Bronchial epithelial cell (primary cell): ENCODE data around the gene ZNF669. TPM values are rescaled to one million over a fixed set of nuclear protein-coding genes. Genes with fewer than 3 reads are reported as not detected.
"Not testable (repeated sequence)": the region's sequence is repeated elsewhere in the genome, so short reads cannot be mapped to it uniquely, and the experiment has no call there.

Source experiments
- DNase-seq: peaks from one replicate; pipeline ENCODE4 v3.0.0-alpha.2; 2010; ENCODE audit warnings: low read depth
- FAIRE-seq: peaks from 2 replicates; lab custom pipeline; 2011; peaks lifted over from hg19 to GRCh38; lab: Jason Lieb, UNC
- H3K27me3 ChIP-seq: 2 replicates; pipeline ENCODE4 v1.5.1; 2011; ENCODE audit warnings: low read length; ENCODE audit not compliant: control insufficient read depth, insufficient read depth
- H3K36me3 ChIP-seq: 2 replicates; pipeline ENCODE4 v1.5.1; 2011; ENCODE audit warnings: low read length; ENCODE audit not compliant: control insufficient read depth, insufficient read depth
- H3K4me3 ChIP-seq: 2 replicates; pipeline ENCODE4 v1.5.1; 2011; ENCODE audit warnings: mild to moderate bottlenecking, low read depth, low read length, control low read depth
- total RNA-seq: library from RNA; depleted of rRNA; stranded (reverse); fragments of >200 nt; gene quantifications from 2 replicates; pipeline ENCODE4 v1.2.1, GENCODE V29; 2014
- TF ChIP-seq, protein P1 (sequence below): IDR thresholded peaks from 2 replicates; pipeline ENCODE4 v1.5.1; 2011; ENCODE audit warnings: mild to moderate bottlenecking, moderate library complexity, low read length, control low read depth, inconsistent platforms; ENCODE audit not compliant: insufficient read depth, severe bottlenecking

The ZNF669 gene
- 10.3 and 10.5 TPM in 2 replicates for total RNA-seq

DNA sequence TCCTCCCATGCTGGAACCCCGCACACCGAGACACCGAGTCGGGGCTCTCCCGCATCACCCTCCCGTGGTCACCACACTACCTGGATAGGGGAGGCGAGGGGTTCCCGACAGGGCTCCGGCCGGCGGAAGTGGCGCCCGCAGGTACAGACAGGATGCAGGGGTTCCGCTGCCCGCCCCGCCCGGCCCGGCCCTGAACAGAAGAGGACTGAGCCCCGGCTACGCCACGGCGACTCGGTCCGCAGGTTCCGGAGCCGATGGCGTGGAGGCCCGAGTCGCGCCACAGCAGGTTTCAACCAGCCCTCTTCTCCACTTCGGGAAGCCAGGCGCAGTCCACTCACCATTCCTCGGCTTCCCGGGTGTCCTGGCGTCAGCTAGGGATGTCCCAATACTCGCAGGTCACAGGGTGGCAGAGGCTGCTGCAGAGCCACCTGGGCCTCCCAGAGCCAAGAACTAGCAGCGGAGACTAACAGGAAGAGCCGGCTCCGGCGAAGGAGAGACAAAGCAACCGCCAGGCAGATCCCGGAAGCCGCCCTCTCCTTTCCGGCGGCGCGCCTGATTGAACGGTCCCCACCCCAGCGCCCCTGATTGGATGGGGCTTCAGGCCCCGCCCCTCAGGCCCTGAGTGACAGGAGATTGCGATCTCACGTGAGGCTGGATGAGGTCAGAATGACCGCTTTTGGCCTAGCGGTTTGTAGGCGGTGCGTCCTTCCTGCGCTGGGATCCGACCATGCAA, at the start of gene ZNF669:
Gene ZNF669, minus strand, starts transcription at position 498 of the 733 bp plus-strand sequence. Its CDS starts 157 bp downstream, at position 341.
- peak within 1 kb of the TSS; percentile 59 for H3K4me3 ChIP-seq
- DNase-seq, result peak; percentile 84
- TF ChIP-seq, protein P1, sequence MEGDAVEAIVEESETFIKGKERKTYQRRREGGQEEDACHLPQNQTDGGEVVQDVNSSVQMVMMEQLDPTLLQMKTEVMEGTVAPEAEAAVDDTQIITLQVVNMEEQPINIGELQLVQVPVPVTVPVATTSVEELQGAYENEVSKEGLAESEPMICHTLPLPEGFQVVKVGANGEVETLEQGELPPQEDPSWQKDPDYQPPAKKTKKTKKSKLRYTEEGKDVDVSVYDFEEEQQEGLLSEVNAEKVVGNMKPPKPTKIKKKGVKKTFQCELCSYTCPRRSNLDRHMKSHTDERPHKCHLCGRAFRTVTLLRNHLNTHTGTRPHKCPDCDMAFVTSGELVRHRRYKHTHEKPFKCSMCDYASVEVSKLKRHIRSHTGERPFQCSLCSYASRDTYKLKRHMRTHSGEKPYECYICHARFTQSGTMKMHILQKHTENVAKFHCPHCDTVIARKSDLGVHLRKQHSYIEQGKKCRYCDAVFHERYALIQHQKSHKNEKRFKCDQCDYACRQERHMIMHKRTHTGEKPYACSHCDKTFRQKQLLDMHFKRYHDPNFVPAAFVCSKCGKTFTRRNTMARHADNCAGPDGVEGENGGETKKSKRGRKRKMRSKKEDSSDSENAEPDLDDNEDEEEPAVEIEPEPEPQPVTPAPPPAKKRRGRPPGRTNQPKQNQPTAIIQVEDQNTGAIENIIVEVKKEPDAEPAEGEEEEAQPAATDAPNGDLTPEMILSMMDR, result no peak
- FAIRE-seq, result no peak
- H3K36me3 ChIP-seq, result peaks cover 10% of the 10 kb centered on the region
- no peaks in the 10 kb centered on the region for H3K27me3 ChIP-seq

DNA sequence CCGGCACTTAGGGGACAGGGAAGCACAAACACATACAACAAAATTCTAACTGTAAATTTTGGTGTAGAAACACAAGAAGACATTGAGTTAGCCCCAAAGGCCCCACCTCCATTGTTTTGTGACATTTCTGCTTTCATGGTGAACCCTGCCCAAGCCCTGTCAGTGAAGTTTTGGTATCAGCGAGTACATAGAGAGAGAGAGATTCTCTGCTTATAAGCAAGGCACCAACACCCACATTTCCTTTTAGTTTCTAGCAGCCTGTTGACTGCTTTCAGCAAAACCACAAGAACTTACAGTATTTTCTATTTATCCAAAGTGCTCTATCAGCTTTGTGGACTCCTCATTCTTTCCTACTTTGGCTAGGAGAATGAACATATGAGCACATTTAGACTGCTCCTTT, 43.6 kb upstream of the ZNF669 start:
- no peak for DNase-seq
- Histone ChIP-seq H3K27me3 (no peaks in the 10 kb centered on the region), H3K36me3 (no peaks in the 10 kb centered on the region), H3K4me3 (no peak overlapping the region)
- no peak for FAIRE-seq
- TF ChIP-seq, protein P1, result no peak

DNA sequence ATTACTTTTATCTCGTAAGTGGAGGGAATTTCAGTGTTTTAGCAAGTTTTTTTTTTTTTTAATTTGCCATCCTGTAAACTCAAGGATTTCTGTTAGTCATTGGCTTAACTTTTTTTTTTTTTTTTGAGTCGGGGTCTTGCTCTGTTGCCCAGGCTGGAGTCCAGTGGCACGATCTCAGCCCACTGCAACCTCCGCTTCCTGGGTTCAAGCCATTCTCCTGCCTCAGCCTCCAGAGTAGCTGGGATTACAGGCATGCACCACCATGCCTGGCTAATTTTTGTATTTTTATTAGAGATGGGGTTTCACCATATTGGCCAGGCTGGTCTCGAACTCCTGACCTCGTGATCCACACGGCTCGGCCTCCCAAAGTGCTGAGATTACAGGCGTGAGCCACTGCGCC, 43.0 kb upstream of the ZNF669 start:
- not testable (repeated sequence) for H3K27me3 ChIP-seq, H3K36me3 ChIP-seq, FAIRE-seq, H3K4me3 ChIP-seq, DNase-seq

DNA sequence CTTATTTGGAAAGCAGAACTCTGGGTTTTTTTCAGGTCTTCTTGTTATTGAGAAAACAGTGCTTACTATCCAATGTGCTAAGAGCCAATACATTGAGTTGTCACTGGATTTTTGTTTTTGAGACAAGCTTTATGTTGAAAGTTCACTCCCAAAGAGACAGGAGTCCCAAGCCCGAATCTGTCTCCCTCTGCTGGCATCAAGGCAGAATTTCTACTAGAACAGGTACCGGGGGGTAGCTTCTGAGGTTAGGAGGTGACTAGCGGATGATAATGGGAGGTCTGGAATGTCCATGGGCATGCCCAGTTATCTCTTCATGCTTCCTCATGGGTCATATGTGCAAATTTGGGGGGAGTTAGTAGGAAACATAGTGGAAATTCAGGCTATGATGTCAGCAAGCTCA, 42.5 kb upstream of the ZNF669 start:
- Histone ChIP-seq H3K27me3 (no peaks in the 10 kb centered on the region), H3K4me3 (no peak overlapping the region), H3K36me3 (no peaks in the 10 kb centered on the region)
- FAIRE-seq, result no peak
- no peak for DNase-seq
- TF ChIP-seq, protein P1, result no peak

DNA sequence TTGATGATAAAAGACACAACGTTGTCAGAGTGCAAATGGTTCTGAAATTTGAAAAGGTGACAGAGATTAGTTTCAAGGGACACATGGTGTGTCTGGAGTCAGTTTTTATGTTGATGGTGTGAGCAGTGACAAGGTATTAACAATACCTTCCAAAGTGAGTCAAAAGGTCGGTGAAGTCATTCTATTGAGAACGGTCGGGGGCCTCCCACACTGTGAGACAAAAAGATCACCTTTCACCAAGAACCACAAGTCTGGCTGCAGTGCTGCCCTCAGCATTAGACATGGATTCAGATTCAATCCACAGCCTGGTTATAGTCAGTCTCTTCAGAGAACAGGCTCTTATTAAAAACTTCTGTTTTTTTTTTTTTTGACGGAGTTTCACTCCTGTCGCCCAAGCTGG, 41.1 kb upstream of the ZNF669 start:
- no peak overlapping the region for H3K4me3 ChIP-seq
- TF ChIP-seq, protein P1, result no peak
- H3K36me3 ChIP-seq, result no peaks in the 10 kb centered on the region
- DNase-seq (no peak), FAIRE-seq (no peak)
- no peaks in the 10 kb centered on the region for H3K27me3 ChIP-seq

DNA sequence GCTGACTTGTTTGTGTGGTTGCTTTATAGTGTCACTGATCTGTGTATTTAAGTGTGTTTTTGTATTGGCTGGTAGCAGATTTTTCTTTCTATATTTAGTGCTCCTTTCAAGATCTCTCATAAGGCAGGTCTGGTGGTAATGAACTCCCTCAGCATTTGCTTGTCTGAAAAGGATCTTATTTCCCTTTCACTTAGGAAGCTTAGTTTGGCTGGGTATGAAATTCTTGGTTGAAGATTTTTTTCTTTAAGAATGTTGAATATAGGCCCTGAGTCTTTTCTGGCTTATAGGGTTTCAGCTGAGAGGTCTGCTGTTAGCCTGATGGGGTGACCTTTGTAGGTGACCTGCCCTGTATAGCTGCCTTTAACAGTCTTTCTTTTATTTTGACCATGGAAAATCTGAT, 35.4 kb upstream of the ZNF669 start:
- DNase-seq, FAIRE-seq: not testable (repeated sequence)

DNA sequence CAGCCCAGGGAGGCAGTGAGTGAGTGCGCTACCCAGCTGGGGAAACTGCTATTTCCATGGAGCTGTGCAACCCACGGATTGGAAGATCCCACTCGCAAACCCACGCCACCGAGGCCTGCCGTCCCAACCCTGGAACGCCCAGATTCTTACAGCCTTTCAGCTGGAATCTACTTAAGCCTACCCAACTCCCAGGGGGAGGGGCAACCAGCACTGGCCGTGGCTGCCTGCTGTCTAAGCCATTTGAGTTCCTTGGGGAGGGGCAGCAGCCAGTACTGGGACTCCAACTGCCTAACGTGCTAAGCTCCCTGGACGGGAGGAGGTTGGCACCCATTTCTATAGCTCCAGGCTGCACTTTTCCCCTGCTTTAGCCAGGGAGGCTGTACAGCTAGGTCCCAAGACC, 27.1 kb upstream of the ZNF669 start:
- TF ChIP-seq, protein P1, result no peak
- Histone ChIP-seq H3K36me3 (no peaks in the 10 kb centered on the region), H3K27me3 (no peaks in the 10 kb centered on the region), H3K4me3 (no peak overlapping the region)
- DNase-seq (no peak), FAIRE-seq (no peak)

More for the DNA sequence above, 35.4 kb upstream of the ZNF669 start:
- H3K27me3 ChIP-seq, H3K4me3 ChIP-seq, H3K36me3 ChIP-seq: not testable (repeated sequence)

DNA sequence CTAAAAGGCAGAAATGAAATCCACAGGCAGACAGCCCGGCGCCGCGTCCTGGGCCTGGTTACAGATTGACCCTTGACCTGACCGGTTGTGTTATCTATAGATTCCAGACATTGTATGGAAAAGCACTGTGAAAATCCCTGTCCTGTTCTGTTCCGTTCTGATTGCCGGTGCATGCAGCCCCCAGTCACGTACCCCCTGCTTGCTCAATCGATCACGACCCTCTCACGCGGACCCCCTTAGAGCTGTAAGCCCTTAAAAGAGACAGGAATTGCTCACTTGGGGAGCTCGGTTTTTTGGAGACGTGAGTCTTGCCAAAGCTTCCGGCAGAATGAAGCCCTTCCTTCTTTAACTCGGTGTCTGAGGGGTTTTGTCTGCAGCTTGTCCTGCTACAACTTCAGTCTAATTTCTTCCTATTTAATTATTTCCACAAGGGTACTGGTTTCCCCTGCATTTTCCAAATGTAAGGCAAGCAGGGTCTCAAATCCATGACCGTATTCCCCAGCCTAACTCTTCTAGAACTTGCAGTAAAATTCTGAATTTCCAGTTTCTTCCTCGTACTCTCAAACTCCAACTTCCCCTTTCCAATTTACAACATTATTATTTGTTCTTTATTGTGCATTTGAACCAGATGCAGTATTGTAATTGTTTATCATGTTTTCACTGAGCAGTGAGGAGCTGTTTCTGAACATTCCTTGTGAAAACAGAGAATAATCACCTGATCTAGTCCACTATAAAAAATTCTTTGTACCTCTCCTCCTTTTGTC, 23.5 kb upstream of the ZNF669 start:
- not testable (repeated sequence) for DNase-seq, H3K4me3 ChIP-seq, H3K36me3 ChIP-seq, FAIRE-seq, H3K27me3 ChIP-seq

DNA sequence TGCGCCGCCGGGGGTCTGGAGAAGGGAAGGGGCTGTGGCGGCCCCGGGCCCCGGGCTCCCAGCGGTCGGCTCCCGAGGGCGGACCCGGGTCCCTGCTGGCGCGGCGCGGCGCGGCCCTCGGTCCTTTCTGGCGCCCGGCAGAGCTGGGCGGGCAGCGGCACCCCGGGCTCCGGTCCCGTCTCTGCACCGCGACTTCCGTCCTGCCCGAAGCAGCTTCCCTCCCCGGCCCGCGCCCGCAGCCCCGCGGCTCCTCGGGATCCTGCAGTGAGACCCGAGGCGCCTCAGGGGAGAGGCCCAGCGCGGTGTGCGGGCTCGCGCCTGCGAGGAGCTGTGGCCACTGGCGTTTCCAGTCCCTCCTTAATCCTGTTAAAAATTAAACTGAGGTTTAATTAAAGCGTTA, 22.4 kb upstream of the ZNF669 start:
- H3K27me3 ChIP-seq, H3K4me3 ChIP-seq, FAIRE-seq, DNase-seq, H3K36me3 ChIP-seq: not testable (repeated sequence)
